HepG2 (cell line): ENCODE data around the gene AQP7. TPM values are rescaled to one million over a fixed set of nuclear protein-coding genes. Genes with fewer than 3 reads are reported as not detected.

ENCODE experiments used
- FOXO1 ChIP-seq: sonication (generic); formaldehyde crosslinking; IDR thresholded peaks from 2 replicates; pipeline ENCODE4 v1.4.0; 2020; ENCODE audit warnings: missing genetic modification reagents
- SALL2 ChIP-seq: sonication (generic); formaldehyde crosslinking; IDR thresholded peaks from 2 replicates; pipeline ENCODE4 v1.8.1; 2023; ENCODE audit warnings: mild to moderate bottlenecking, missing genetic modification reagents, inconsistent platforms
- polyA plus RNA-seq, 8 experiments: library from polyadenylated mRNA; depleted of rRNA in 3 of 8; stranded (reverse) in 7 of 8; unstranded in 1 of 8; fragments of >200 nt; fragmentation: Illumina TruSeq in 4 of 8; extraction: Trizol in 4 of 8; gene quantifications; 2 replicates each; pipeline versions ENCODE4 v1.2.1 to v1.2.3, GENCODE V29; 2011 to 2016; ENCODE audit warnings: low read depth in 4 of 8, missing spikeins in 1 of 8, mixed read lengths in 1 of 8; ENCODE audit not compliant: insufficient read depth in 1 of 8
- total RNA-seq, 5 experiments: library from RNA; depleted of rRNA; stranded (reverse); fragments of >200 nt; fragmentation: Illumina TruSeq; extraction: Trizol; gene quantifications; 2 replicates each; pipeline ENCODE4 v1.2.3, GENCODE V29; 2016; ENCODE audit warnings: low read depth in 1 of 5
- TF ChIP-seq, protein P1 (sequence below): sonication (generic); formaldehyde crosslinking; IDR thresholded peaks from 2 replicates; pipeline ENCODE4 v1.5.1; 2020; ENCODE audit warnings: mild to moderate bottlenecking, missing genetic modification reagents, borderline replicate concordance

The AQP7 gene
- total and polyA plus RNA-seq, 2 of the 13 experiments (the other 11 are each of a cell fraction or from before 2014, with no cell fraction given), result 1.9 to 2.1 TPM

DNA sequence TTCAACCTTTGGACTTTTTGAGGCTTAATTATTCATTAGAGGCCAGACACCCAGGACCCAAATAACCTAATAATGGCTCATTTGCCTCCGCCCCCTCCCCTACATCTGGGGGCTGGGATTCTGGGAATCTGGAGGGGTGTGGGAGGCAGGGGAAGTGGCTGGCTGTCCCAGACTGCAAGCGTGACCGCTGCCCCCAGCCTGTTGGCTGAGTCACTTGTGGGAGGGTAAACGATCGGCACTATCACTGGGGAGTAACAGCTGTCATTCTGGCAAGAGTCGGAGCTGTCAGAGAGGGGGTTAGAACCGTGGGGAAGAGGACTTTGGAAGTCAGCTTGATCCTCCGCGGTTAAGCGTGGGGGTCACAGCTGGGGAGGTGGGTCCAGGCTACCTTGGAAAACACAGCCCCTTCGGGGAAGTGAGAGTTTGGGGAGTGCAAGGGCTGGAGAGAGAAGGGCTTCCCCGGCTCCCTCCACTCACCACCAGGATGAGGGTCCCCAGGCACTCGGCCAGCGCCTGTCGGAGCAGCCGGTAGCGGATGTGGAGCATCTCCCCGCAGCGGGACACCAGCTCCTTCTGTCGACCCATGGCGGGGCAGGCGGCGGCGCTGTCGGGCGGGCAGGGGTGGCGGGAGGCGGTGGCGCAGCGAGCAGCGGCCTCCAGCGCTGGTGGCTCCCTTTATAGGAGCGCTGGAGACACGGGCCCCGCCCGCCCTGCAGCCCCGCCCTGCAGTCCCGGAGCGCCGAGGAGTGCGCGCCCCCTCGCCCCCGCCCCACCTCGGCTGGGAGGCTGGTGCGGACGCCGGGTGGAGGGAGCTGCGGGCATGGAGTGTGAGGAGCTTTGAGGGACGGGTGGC is 44.8 kb upstream of the AQP7 start, which contains the start of gene AQP3 (continued):
- no peak for TF ChIP-seq FOXO1 (CRISPR knock-in tag)
- TF ChIP-seq SALL2 (CRISPR knock-in tag), result 0 out of 2 replicates have a peak, but pooled peaks have one; percentile 21
- TF ChIP-seq, protein P1, sequence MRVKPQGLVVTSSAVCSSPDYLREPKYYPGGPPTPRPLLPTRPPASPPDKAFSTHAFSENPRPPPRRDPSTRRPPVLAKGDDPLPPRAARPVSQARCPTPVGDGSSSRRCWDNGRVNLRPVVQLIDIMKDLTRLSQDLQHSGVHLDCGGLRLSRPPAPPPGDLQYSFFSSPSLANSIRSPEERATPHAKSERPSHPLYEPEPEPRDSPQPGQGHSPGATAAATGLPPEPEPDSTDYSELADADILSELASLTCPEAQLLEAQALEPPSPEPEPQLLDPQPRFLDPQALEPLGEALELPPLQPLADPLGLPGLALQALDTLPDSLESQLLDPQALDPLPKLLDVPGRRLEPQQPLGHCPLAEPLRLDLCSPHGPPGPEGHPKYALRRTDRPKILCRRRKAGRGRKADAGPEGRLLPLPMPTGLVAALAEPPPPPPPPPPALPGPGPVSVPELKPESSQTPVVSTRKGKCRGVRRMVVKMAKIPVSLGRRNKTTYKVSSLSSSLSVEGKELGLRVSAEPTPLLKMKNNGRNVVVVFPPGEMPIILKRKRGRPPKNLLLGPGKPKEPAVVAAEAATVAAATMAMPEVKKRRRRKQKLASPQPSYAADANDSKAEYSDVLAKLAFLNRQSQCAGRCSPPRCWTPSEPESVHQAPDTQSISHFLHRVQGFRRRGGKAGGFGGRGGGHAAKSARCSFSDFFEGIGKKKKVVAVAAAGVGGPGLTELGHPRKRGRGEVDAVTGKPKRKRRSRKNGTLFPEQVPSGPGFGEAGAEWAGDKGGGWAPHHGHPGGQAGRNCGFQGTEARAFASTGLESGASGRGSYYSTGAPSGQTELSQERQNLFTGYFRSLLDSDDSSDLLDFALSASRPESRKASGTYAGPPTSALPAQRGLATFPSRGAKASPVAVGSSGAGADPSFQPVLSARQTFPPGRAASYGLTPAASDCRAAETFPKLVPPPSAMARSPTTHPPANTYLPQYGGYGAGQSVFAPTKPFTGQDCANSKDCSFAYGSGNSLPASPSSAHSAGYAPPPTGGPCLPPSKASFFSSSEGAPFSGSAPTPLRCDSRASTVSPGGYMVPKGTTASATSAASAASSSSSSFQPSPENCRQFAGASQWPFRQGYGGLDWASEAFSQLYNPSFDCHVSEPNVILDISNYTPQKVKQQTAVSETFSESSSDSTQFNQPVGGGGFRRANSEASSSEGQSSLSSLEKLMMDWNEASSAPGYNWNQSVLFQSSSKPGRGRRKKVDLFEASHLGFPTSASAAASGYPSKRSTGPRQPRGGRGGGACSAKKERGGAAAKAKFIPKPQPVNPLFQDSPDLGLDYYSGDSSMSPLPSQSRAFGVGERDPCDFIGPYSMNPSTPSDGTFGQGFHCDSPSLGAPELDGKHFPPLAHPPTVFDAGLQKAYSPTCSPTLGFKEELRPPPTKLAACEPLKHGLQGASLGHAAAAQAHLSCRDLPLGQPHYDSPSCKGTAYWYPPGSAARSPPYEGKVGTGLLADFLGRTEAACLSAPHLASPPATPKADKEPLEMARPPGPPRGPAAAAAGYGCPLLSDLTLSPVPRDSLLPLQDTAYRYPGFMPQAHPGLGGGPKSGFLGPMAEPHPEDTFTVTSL (CRISPR knock-in tag), result 0 out of 2 replicates have a peak, but pooled peaks have one; percentile 26
